HepG2 (cell line): Measurements from ENCODE around the gene LGI1. TPM values are rescaled to one million over a fixed set of nuclear protein-coding genes. Genes with fewer than 3 reads are reported as not detected.

Source experiments
- ATAC-seq: fragments of 200-7000 bp; cut with Tn5 transposase; 3 replicates; pipeline ENCODE4 v1.9.1; 2020; ENCODE audit warnings: mild to moderate bottlenecking, moderate library complexity
- BruUV-seq: library from RNA; stranded (reverse); fragments of 400-500 nt; replicated peaks from 2 replicates; lab custom pipeline; 2021; lab: Mats Ljungman, UMichigan
- CTCF ChIA-PET: fragments of 300-600 bp; formaldehyde crosslinking; extraction: SDS; loops from one replicate; lab custom pipeline; 2021; ENCODE audit warnings: low total read pairs, inconsistent platforms, low intra/inter-chr PET ratio; lab: Yijun Ruan, JAX
- POLR2A ChIA-PET: fragments of 350-600 bp; sonication (Branson Sonifier 250); formaldehyde crosslinking; loops from one replicate; lab custom pipeline; 2020; ENCODE audit warnings: antibody characterized with exemption, inconsistent platforms; lab: Yijun Ruan, JAX
- DNase-seq: peaks from one replicate; pipeline ENCODE4 v3.0.0-alpha.2; 2015; ENCODE audit warnings: low spot score
- FAIRE-seq: peaks from 3 replicates; lab custom pipeline; 2011; peaks lifted over from hg19 to GRCh38; lab: Jason Lieb, UNC
- H2AFZ ChIP-seq: one replicate; pipeline ENCODE4 v1.6.1; 2011; ENCODE audit warnings: low read length, inconsistent platforms
- H3K27ac ChIP-seq: fragments of 300-600 bp; 3 replicates; pipeline ENCODE4 v1.8.0; 2011; ENCODE audit warnings: mixed run types, mild to moderate bottlenecking, mixed read lengths, low read length, inconsistent platforms; ENCODE audit not compliant: insufficient read depth; ENCODE audit errors: extremely low read length
- H3K27me3 ChIP-seq, 2 experiments: fragments of 200-600 bp in 1 of 2; 2 replicates in 1 of 2; 3 replicates in 1 of 2; pipeline versions ENCODE4 v1.6.0 to v1.8.0; 2011; ENCODE audit warnings: low read length in 2 of 2, mild to moderate bottlenecking in 2 of 2, moderate library complexity in 2 of 2, inconsistent platforms in 1 of 2; ENCODE audit not compliant: insufficient read depth in 2 of 2, control insufficient read depth in 1 of 2
- H3K36me3 ChIP-seq, 2 experiments: fragments of 200-600 bp in 1 of 2; replicated peaks in 1 of 2; 2 replicates in 1 of 2; 3 replicates in 1 of 2; pipeline versions ENCODE4 v1.5.1 to v1.8.0; 2011; ENCODE audit warnings: low read length in 2 of 2, inconsistent platforms in 1 of 2; ENCODE audit not compliant: insufficient read depth in 2 of 2, control insufficient read depth in 1 of 2
- H3K4me1 ChIP-seq: 2 replicates; pipeline ENCODE4 v1.5.1; 2012; ENCODE audit warnings: low read length, inconsistent platforms; ENCODE audit not compliant: insufficient read depth
- H3K4me2 ChIP-seq: 2 replicates; pipeline ENCODE4 v1.6.0; 2011; ENCODE audit warnings: low read depth, low read length, inconsistent platforms
- H3K4me3 ChIP-seq, 3 experiments: fragments of 200-600 bp in 1 of 3; sonication (generic), shearing (Covaris generic) in 1 of 3; replicated peaks in 1 of 3; 2 replicates each; pipeline ENCODE4 v1.5.1; 2011 to 2016; ENCODE audit warnings: low read length in 3 of 3, inconsistent platforms in 2 of 3, low read depth in 2 of 3, mild to moderate bottlenecking in 2 of 3, control low read depth in 1 of 3, mixed read lengths in 1 of 3; ENCODE audit not compliant: insufficient read depth in 1 of 3
- H3K79me2 ChIP-seq: one replicate; pipeline ENCODE4 v1.6.1; 2011; ENCODE audit warnings: low read length, inconsistent platforms; ENCODE audit not compliant: insufficient read depth
- H3K9ac ChIP-seq: 2 replicates; pipeline ENCODE4 v1.6.0; 2011; ENCODE audit warnings: mild to moderate bottlenecking, low read depth, low read length, inconsistent platforms; ENCODE audit not compliant: insufficient read depth
- H3K9me3 ChIP-seq: 2 replicates; pipeline ENCODE4 v1.5.1; 2012; ENCODE audit warnings: mild to moderate bottlenecking, low read length
- H4K20me1 ChIP-seq: 2 replicates; pipeline ENCODE4 v1.6.0; 2011; ENCODE audit warnings: inconsistent platforms, mild to moderate bottlenecking, low read length, moderate library complexity; ENCODE audit not compliant: insufficient read depth
- RERE ChIP-seq: IDR thresholded peaks from 2 replicates; pipeline ENCODE4 v1.6.1; 2016; ENCODE audit warnings: low read depth, missing genetic modification reagents, missing compliant biosample characterization
- WGBS: methylation state at CpG from one replicate; pipeline ENCODE4 v1.1.6; 2017; ENCODE audit warnings: low lambda C conversion rate; 5-methylcytosine and 5-hydroxymethylcytosine counted together
- in situ Hi-C: cut with HindIII; loops from 2 replicates; pipeline ENCODE4 v1.10.0; 2017; ENCODE audit warnings: low pct_unique_long_range_greater_than_20kb; ENCODE audit not compliant: extremely low pct_ligation_motif_present
- intact Hi-C: fragments of 100-400 bp; cut with micrococcal nuclease; formaldehyde crosslinking; loops from one replicate; pipeline ENCODE4 v1.10.0; 2022; ENCODE audit not compliant: unreplicated experiment
- polyA plus RNA-seq, 8 experiments: library from polyadenylated mRNA; depleted of rRNA in 3 of 8; stranded (reverse) in 7 of 8; unstranded in 1 of 8; fragments of >200 nt; fragmentation: Illumina TruSeq in 4 of 8; extraction: Trizol in 4 of 8; gene quantifications; 2 replicates each; pipeline versions ENCODE4 v1.2.1 to v1.2.3, GENCODE V29; 2011 to 2016; ENCODE audit warnings: low read depth in 4 of 8, missing spikeins in 1 of 8, mixed read lengths in 1 of 8; ENCODE audit not compliant: insufficient read depth in 1 of 8
- total RNA-seq, 5 experiments: library from RNA; depleted of rRNA; stranded (reverse); fragments of >200 nt; fragmentation: Illumina TruSeq; extraction: Trizol; gene quantifications; 2 replicates each; pipeline ENCODE4 v1.2.3, GENCODE V29; 2016; ENCODE audit warnings: low read depth in 1 of 5

The LGI1 gene
- total and polyA plus RNA-seq, 2 of the 13 experiments (the other 11 are each of a cell fraction or from before 2014, with no cell fraction given) = not detected

- ATAC-seq = no peak
- CTCF ChIA-PET = no interaction called here
Observed at GRCh38 chr10:93777092-93777491, 19.4 kb downstream of the LGI1 start.

More at GRCh38 chr10:93777092-93777491, 19.4 kb downstream of the LGI1 start:
- DNase-seq = no peak
- intact Hi-C loops = no loop called here
- Histone ChIP-seq H3K4me3 (no peak overlapping the region), H3K36me3 (no peaks in the 10 kb centered on the region), H4K20me1 (no peaks in the 10 kb centered on the region), H3K9me3 (no peaks in the 10 kb centered on the region), H3K79me2 (no peaks in the 10 kb centered on the region), H3K9ac (no peak overlapping the region), H3K27ac (no peak overlapping the region), H3K27me3 (no peaks in the 10 kb centered on the region), H2AFZ (no peak overlapping the region), H3K4me2 (no peak overlapping the region), H3K4me1 (peaks cover 7% of the 10 kb centered on the region)
- no peak for TF ChIP-seq RERE
- BruUV-seq = no TSS peak
- 2% methylated on average over 2 of the region's 2 CpGs for WGBS
- POLR2A ChIA-PET = no interaction called here
- no peak for FAIRE-seq
- in situ Hi-C loops = no loop called here
